NCI-H2196 (cell line): Measurements from ENCODE around the gene WDR59.
A peak's percentile ranks its signal among the peaks of the same experiment; 100 is the strongest.
"Not testable (repeated sequence)": the region's sequence is repeated elsewhere in the genome, so short reads cannot be mapped to it uniquely, and the experiment has no call there.

Experiments
- DNase-seq: peaks from one replicate; lab custom pipeline; 2025; ENCODE audit not compliant: unreplicated experiment; lab: John Stamatoyannopoulos, UW

Gene WDR59

DNA sequence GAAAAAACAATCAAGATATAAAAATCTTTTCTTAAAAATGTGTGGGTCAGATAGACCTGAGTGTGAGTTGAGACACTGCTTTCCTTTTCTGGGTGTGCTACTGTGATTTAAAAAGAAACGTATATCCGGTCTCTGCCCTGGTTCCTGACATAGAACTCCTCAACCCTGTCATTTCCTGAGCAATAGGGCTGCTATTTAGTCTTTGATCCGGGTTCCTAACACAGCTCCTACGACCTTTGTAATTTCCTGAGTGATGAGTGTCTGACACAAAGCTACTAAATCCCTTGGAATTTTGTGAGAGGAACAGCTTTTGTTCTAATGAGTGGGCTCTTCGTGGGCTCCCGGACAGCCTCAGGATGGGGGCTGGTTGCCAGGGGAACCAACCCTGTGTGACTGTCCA, 116.4 kb downstream of the WDR59 start:
- DNase-seq: no peak

- no peak for DNase-seq
Observed at GRCh38 chr16:74868035-74868434, 116.9 kb downstream of the WDR59 start.

GRCh38 chr16:74867281-74867849, 117.6 kb downstream of the WDR59 start:
- no peak for DNase-seq

GRCh38 chr16:74865922-74866598, 118.9 kb downstream of the WDR59 start:
- DNase-seq: no peak

- peak; percentile 41 for DNase-seq
Observed at GRCh38 chr16:74862743-74863244, 122.1 kb downstream of the WDR59 start.

DNA sequence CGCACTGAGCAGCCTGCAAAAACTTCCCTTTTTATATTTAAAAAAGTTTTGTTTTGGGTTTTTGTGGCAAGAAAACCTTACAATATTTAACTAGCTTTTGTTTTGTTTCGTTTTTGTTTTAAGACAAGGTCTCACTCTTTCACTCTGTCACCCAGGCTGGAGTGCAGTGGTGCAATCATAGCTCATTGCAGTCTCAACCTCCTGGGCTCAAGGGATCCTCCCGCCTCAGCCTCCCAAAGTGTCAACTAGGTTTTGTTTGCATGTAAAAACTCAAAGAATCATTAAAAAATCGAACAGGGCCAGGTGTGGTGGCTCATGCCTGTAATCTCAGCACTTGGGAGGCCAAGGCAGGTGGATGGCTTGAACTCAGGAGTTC, 132.4 kb downstream of the WDR59 start:
- DNase-seq: no peak

- no peak for DNase-seq
Observed at GRCh38 chr16:74850027-74850426, 134.9 kb downstream of the WDR59 start.

DNA sequence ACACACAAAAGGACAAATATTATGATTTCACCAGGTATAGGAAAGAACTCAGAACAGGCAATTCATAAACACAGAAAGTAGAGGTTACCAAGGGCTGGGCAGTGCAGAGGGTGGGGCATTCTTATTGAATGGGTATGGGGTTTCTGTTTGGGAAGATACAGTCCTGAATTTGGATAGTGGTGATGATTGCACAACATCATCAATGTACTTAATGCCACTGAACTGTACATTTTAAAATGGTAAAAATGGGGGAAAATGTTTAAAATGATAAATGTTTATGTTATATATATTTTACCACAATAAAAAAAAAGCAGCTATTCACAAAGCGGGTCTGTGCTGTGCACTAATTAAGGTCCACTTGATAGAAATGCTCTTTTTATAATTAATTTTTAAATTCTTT, 137.7 kb downstream of the WDR59 start:
- DNase-seq: no peak

- no peak for DNase-seq
Observed at GRCh38 chr16:74846714-74847113, 138.2 kb downstream of the WDR59 start.

- no peak for DNase-seq
Observed at GRCh38 chr16:74844041-74844980, 140.6 kb downstream of the WDR59 start.

DNA sequence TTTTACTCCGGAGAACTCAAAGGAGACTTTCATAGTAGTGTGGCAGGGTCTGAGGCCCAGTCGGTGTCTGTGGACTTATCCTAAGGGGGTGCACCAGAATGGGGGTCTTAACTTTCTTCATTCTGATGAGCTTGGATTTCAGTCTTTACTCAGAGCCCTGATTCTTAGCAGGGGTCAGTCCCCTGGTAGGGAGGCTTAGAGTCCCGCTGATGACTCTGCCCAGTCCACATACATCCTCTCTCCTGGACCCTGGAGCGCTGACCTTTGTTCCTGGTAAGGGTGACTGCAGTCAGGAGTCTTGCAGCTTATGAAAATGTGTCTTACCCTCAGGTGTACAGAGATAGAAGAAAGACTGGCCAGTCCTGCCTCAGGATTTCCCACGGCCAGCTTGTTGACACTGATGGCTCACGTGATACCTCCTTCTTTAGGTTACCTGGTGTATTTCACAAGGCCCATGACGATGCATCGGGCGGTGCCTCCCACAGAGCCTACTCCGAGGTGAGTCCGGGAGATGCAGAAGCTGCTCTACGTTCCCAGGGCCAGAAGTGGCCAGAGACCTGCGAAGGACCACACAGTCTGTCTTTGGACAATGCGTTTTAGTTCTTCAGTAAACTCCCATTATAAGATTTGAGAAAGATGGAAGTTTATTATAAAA, 141.4 kb downstream of the WDR59 start:
- not testable (repeated sequence) for DNase-seq

DNA sequence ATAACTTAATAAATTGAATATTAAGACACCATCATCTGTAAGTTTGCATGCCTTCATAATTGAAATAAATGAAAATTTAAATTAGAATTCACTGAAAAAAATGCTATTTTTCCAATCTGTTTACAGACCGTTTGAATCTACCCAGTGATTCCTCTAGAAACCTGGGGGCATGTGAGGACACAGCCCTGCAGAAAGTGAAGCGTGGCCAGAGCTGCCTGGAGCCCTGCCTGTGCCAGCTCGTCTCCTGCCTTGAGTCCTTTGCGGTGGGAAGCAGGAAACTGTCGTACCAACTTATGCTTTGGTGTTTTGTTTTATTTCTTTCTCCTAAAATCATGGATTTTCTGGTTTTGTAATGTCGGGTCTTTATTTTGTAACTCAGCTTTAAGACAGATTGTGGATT, 142.5 kb downstream of the WDR59 start:
- no peak for DNase-seq

- DNase-seq: no peak
Observed at GRCh38 chr16:74841904-74842303, 143.0 kb downstream of the WDR59 start.

DNA sequence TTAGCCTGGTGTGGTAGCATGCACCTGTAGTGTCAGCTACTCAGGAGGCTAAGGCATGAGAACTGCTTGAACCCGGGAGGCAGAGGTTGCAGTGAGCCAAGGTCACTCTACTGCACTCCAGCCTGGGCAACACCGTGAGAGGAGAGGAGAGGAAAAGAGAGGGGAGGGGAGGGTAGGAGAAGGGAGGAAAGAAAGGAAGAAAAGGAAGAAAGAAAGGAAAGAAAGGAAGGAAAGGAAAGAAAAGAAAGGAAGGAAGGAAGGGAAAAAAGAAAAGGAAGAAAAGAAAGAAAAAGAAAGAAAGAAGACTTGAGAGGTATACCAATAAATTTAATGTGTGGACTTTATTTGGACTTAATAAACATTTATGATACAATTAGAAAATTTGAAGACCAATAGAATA, 143.5 kb downstream of the WDR59 start:
- no peak for DNase-seq

GRCh38 chr16:74837056-74837455, 147.9 kb downstream of the WDR59 start:
- no peak for DNase-seq

- no peak for DNase-seq
Observed at GRCh38 chr16:74836111-74836671, 148.7 kb downstream of the WDR59 start.

- no peak for DNase-seq
Observed at GRCh38 chr16:74832228-74832627, 152.7 kb downstream of the WDR59 start.

DNA sequence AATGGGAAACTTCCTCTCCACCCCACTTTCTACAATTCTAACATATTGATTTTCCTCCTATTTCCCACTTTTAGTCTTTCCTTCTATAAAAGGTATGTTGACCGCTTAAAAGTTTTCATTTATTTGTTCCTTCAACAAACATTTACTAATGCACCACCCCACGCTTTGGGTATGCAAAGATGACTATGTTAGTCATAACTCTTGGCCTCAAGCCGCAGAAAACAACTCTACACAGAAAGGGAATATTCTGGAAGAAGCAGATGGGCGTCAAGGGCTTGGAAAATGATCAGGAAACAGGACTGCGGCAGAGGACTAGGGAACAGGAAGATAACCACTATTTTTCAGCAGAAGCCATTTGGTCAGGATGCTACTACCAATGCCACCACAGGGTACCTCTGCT, 153.5 kb downstream of the WDR59 start:
- DNase-seq: no peak

DNA sequence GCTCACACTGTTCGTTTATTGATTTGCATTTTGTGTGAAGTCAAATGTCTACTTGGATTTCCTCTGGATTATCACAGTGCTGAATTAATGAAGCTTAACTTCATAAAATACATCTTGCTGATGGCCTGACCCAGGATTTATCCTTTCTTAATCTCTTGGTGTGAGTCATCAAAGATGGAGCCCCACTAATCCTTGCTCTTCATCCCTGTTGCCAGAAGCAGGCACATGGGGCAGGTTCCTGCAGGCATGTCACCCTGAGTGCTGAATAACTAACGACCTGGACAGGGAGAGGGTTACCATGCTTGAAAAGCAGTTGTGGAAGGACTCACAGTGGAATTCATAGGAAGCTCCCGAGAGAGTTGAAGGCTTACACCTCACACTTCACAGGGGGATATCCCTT, 154.3 kb downstream of the WDR59 start:
- DNase-seq: no peak

DNA sequence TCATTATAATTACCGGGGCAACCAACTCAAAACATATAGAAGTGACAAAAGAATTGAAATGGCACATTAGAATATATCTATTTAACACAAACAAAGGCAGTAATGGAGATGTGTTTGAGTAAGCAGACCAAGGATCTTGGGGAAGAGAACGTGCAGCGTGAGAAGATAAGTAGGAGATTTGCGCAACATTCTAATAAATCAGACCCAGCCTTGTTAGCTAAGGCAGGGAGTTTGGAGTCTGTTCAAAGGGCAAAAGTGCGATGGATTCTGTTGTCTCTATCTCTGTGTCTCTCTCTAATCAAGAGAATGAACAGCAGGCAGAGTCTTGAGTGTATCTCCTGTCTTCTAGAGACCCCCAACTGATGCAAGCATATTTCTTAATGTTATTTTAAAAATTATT, 155.3 kb downstream of the WDR59 start:
- DNase-seq: no peak

GRCh38 chr16:74825941-74826340, 159.0 kb downstream of the WDR59 start:
- DNase-seq: no peak
